PFSK-1 (cell line): ENCODE data around the gene EIF1AX.

Source experiments
- POLR2AphosphoS5 ChIP-seq: IDR thresholded peaks from 2 replicates; pipeline ENCODE4 v1.6.1; 2012; ENCODE audit warnings: low read depth, mild to moderate bottlenecking, control low read depth, low read length, moderate library complexity
- SIN3A ChIP-seq: IDR thresholded peaks from 2 replicates; pipeline ENCODE4 v1.6.1; 2012; ENCODE audit warnings: mild to moderate bottlenecking, low read length, moderate library complexity, borderline replicate concordance; ENCODE audit not compliant: insufficient read depth
- TAF1 ChIP-seq: IDR thresholded peaks from 2 replicates; pipeline ENCODE4 v1.6.1; 2012; ENCODE audit warnings: low read length, control low read depth, borderline replicate concordance; ENCODE audit not compliant: insufficient read depth

GRCh38 chrX:20181598-20182329, 40.1 kb upstream of the EIF1AX start:
- TF ChIP-seq SIN3A (no peak), POLR2AphosphoS5 (no peak), TAF1 (no peak)
